WTC11 (cell line): ENCODE results near the gene B4GALT2. TPM values are rescaled to one million over a fixed set of nuclear protein-coding genes. Genes with fewer than 3 reads are reported as not detected.
A peak's percentile ranks its signal among the peaks of the same experiment; 100 is the strongest.

Experiments used
- ATAC-seq: fragments of 200-7000 bp; cut with Tn5 transposase; 2 replicates; pipeline ENCODE4 v1.10.0; 2021; ENCODE audit warnings: mild to moderate bottlenecking, moderate library complexity
- CTCF ChIA-PET: fragments of 300-600 bp; sonication (Branson Sonifier 250); formaldehyde crosslinking; loops from one replicate; lab custom pipeline; 2021; ENCODE audit warnings: antibody characterized with exemption; lab: Charles Lee
- POLR2A ChIA-PET: fragments of 350-600 bp; sonication (Branson Sonifier 250); formaldehyde crosslinking; loops from one replicate; lab custom pipeline; 2021; ENCODE audit warnings: antibody characterized with exemption; lab: Charles Lee
- DNase-seq: peaks from one replicate; pipeline ENCODE4 v3.0.0; 2021; ENCODE audit warnings: low spot score
- H3K27ac Mint-ChIP-seq: 2 replicates; pipeline ENCODE4 v1.8.0; 2021; ENCODE audit warnings: mixed read lengths
- H3K27me3 Mint-ChIP-seq: 2 replicates; pipeline ENCODE4 v1.8.0; 2021; ENCODE audit warnings: low read depth, mild to moderate bottlenecking, moderate library complexity, mixed read lengths
- H3K36me3 Mint-ChIP-seq: 2 replicates; pipeline ENCODE4 v1.8.0; 2021; ENCODE audit warnings: mixed read lengths
- H3K4me1 Mint-ChIP-seq: 2 replicates; pipeline ENCODE4 v1.8.0; 2022; ENCODE audit warnings: mixed read lengths
- H3K4me3 Mint-ChIP-seq: 2 replicates; pipeline ENCODE4 v1.8.0; 2021; ENCODE audit warnings: mild to moderate bottlenecking, moderate library complexity, mixed read lengths
- H3K9me3 Mint-ChIP-seq: 2 replicates; pipeline ENCODE4 v1.8.0; 2021; ENCODE audit warnings: mixed read lengths
- AFF4 ChIP-seq: sonication (generic); formaldehyde crosslinking; IDR thresholded peaks from 2 replicates; pipeline ENCODE4 v1.8.1; 2023; ENCODE audit warnings: mild to moderate bottlenecking, missing genetic modification reagents, borderline replicate concordance
- AR ChIP-seq: fragments of 250-450 bp; sonication (Bioruptor Pico); IDR thresholded peaks from 2 replicates; pipeline ENCODE4 v1.9.0; 2021; ENCODE audit warnings: mild to moderate bottlenecking
- ATF6 ChIP-seq: sonication (generic); formaldehyde crosslinking; IDR thresholded peaks from 2 replicates; pipeline ENCODE4 v1.8.1; 2023; ENCODE audit warnings: mild to moderate bottlenecking, missing genetic modification reagents
- CBFB ChIP-seq: sonication (generic); formaldehyde crosslinking; IDR thresholded peaks from 2 replicates; pipeline ENCODE4 v1.8.1; 2022; ENCODE audit warnings: mild to moderate bottlenecking, low read depth, missing genetic modification reagents
- CDX4 ChIP-seq: fragments of 250-450 bp; sonication (Bioruptor Pico); IDR thresholded peaks from 2 replicates; pipeline ENCODE4 v1.9.0; 2021; ENCODE audit warnings: moderate library complexity, mild to moderate bottlenecking, inconsistent platforms, borderline replicate concordance
- E2F1 ChIP-seq: sonication (generic); formaldehyde crosslinking; IDR thresholded peaks from 2 replicates; pipeline ENCODE4 v1.8.0; 2022; ENCODE audit warnings: mild to moderate bottlenecking, missing genetic modification reagents
- ETV6 ChIP-seq: sonication (generic); formaldehyde crosslinking; IDR thresholded peaks from 2 replicates; pipeline ENCODE4 v1.8.1; 2022; ENCODE audit warnings: mild to moderate bottlenecking, missing genetic modification reagents
- FOXJ3 ChIP-seq: sonication (generic); formaldehyde crosslinking; IDR thresholded peaks from 2 replicates; pipeline ENCODE4 v1.9.0; 2021; ENCODE audit warnings: missing genetic modification reagents, mild to moderate bottlenecking, borderline replicate concordance
- GABPB1 ChIP-seq: sonication (generic); formaldehyde crosslinking; IDR thresholded peaks from 2 replicates; pipeline ENCODE4 v1.8.1; 2023; ENCODE audit warnings: mild to moderate bottlenecking, missing genetic modification reagents
- JAZF1 ChIP-seq: fragments of 250-450 bp; sonication (Bioruptor Pico); IDR thresholded peaks from 2 replicates; pipeline ENCODE4 v1.9.0; 2021; ENCODE audit warnings: moderate library complexity, mild to moderate bottlenecking, inconsistent platforms
- MAX ChIP-seq: sonication (generic); formaldehyde crosslinking; IDR thresholded peaks from 2 replicates; pipeline ENCODE4 v1.8.0; 2022; ENCODE audit warnings: mild to moderate bottlenecking, missing genetic modification reagents
- MXD4 ChIP-seq: fragments of 250-450 bp; sonication (Bioruptor Pico); IDR thresholded peaks from 2 replicates; pipeline ENCODE4 v1.8.0; 2021; ENCODE audit warnings: mild to moderate bottlenecking, moderate library complexity, borderline replicate concordance
- NFATC4 ChIP-seq: fragments of 250-450 bp; sonication (Bioruptor Pico); IDR thresholded peaks from 2 replicates; pipeline ENCODE4 v1.9.0; 2021; ENCODE audit warnings: mild to moderate bottlenecking
- NFE2L1 ChIP-seq: sonication (generic); formaldehyde crosslinking; IDR thresholded peaks from 2 replicates; pipeline ENCODE4 v1.8.1; 2023; ENCODE audit warnings: missing genetic modification reagents
- NFYB ChIP-seq: sonication (generic); formaldehyde crosslinking; conservative IDR thresholded peaks from 2 replicates; pipeline ENCODE4 v1.8.0; 2022; ENCODE audit warnings: low read depth, missing genetic modification reagents
- RORB ChIP-seq: fragments of 250-450 bp; sonication (Bioruptor Pico); IDR thresholded peaks from 2 replicates; pipeline ENCODE4 v1.9.0; 2021; ENCODE audit warnings: mild to moderate bottlenecking
- ZNF219 ChIP-seq: sonication (generic); formaldehyde crosslinking; IDR thresholded peaks from 2 replicates; pipeline ENCODE4 v1.8.0; 2023; ENCODE audit warnings: missing genetic modification reagents, mild to moderate bottlenecking, borderline replicate concordance
- ZNF232 ChIP-seq: sonication (generic); formaldehyde crosslinking; IDR thresholded peaks from 2 replicates; pipeline ENCODE4 v1.8.0; 2022; ENCODE audit warnings: mild to moderate bottlenecking, missing genetic modification reagents
- ZNF281 ChIP-seq: sonication (generic); formaldehyde crosslinking; IDR thresholded peaks from 2 replicates; pipeline ENCODE4 v1.8.0; 2023; ENCODE audit warnings: mild to moderate bottlenecking, missing genetic modification reagents
- ZNF317 ChIP-seq: sonication (generic); formaldehyde crosslinking; IDR thresholded peaks from 2 replicates; pipeline ENCODE4 v1.8.1; 2023; ENCODE audit warnings: low read depth, mild to moderate bottlenecking, moderate library complexity, missing genetic modification reagents, borderline replicate concordance
- total RNA-seq: library from RNA; stranded (reverse); gene quantifications from 3 replicates; pipeline ENCODE4 v1.2.3, GENCODE V29; 2021
- TF ChIP-seq, protein P1 (sequence below): sonication (generic); formaldehyde crosslinking; conservative IDR thresholded peaks from 2 replicates; pipeline ENCODE4 v1.8.1; 2022; ENCODE audit warnings: mild to moderate bottlenecking, missing genetic modification reagents

B4GALT2 gene
- total RNA-seq, 1 experiment from 2014 or later, result 66.7 TPM

GRCh38 chr1:44024903-44025525 is 46.0 kb downstream of the B4GALT2 start:
- CTCF ChIA-PET, result interaction anchor here (1.1 to 2.2 kb wide), 5 partner anchors 11 to 23 kb away, joined by 4 to 13 read pairs (median 5); no protein-coding TSS in a partner anchor
- Mint-ChIP-seq H3K4me1 (peaks cover 26% of the 10 kb centered on the region), H3K4me3 (no peak overlapping the region), H3K36me3 (0 out of 2 replicates have a peak, but pooled peaks cover 4% of the 10 kb centered on the region), H3K27me3 (no peaks in the 10 kb centered on the region), H3K27ac (peak overlapping the region; percentile 37; the same call in 1 of the 2 replicates), H3K9me3 (no peaks in the 10 kb centered on the region)
- DNase-seq (no peak), ATAC-seq (no peak)
- TF ChIP-seq CDX4, result no peak
- TF ChIP-seq NFATC4 (CRISPR knock-in tag), result no peak
- no peak for TF ChIP-seq AR
- no peak for TF ChIP-seq ZNF317 (CRISPR knock-in tag)
- TF ChIP-seq AFF4 (CRISPR knock-in tag), result no peak
- no peak for TF ChIP-seq MAX
- TF ChIP-seq E2F1 (CRISPR knock-in tag), result no peak
- no peak for TF ChIP-seq NFYB (CRISPR knock-in tag)
- no peak for TF ChIP-seq GABPB1 (CRISPR knock-in tag)
- TF ChIP-seq JAZF1 (CRISPR knock-in tag), result no peak
- TF ChIP-seq ETV6, result no peak
- no peak for TF ChIP-seq ZNF232 (CRISPR knock-in tag)
- POLR2A ChIA-PET, result interaction anchor here (0.7 kb wide), 1 partner anchor 84 kb away, joined by 5 read pairs; no protein-coding TSS in a partner anchor

DNA sequence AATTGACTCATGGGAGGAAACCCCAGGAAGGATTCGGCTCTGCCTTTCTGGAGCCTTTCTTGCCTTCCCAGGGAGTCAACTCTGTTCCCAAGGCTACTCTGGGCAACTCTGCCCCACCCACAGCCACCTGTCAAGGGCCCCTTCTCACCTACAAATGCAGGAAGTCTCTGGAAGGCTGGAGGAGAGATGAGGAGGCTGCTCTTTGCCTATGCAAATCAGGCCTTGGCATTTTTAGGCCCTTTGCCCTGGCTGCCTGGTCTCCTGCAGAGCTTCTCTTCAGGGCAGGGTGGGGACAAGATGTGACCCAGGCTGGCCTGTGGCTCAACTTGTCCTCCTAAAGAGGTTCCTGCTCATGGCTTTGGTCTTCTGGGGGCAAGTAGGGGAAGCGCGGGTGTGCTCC is 46.8 kb downstream of the B4GALT2 start:
- DNase-seq (no peak), ATAC-seq (no peak)
- Mint-ChIP-seq H3K27me3 (no peaks in the 10 kb centered on the region), H3K4me1 (peaks cover 26% of the 10 kb centered on the region), H3K27ac (no peak overlapping the region), H3K36me3 (0 out of 2 replicates have a peak, but pooled peaks cover 4% of the 10 kb centered on the region), H3K4me3 (no peak overlapping the region), H3K9me3 (no peaks in the 10 kb centered on the region)
- CTCF ChIA-PET, result interaction anchor here (1.1 to 2.2 kb wide), 4 partner anchors 10 to 22 kb away, joined by 4 to 13 read pairs (median 5); no protein-coding TSS in a partner anchor
- POLR2A ChIA-PET, result interaction anchor here (0.7 kb wide), 1 partner anchor 85 kb away, joined by 5 read pairs; no protein-coding TSS in a partner anchor
- TF ChIP-seq NFE2L1 (CRISPR knock-in tag), result no peak
- no peak for TF ChIP-seq RORB (CRISPR knock-in tag)
- TF ChIP-seq ZNF281 (CRISPR knock-in tag), result no peak
- no peak for TF ChIP-seq MXD4
- TF ChIP-seq ZNF219 (CRISPR knock-in tag), result no peak
- no peak for TF ChIP-seq ATF6
- TF ChIP-seq, protein P1, sequence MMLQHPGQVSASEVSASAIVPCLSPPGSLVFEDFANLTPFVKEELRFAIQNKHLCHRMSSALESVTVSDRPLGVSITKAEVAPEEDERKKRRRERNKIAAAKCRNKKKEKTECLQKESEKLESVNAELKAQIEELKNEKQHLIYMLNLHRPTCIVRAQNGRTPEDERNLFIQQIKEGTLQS, result no peak
- TF ChIP-seq CBFB, result no peak
- TF ChIP-seq FOXJ3 (CRISPR knock-in tag), result no peak
